ENCODE results near the gene LUZP1.

GRCh38 chr1:23163395-23163794 is 5.3 kb downstream of the LUZP1 start:
- TF ChIP-seq CTCF (IDR thresholded peaks at IDR 0.05; ENCODE audit: low read depth, low read length, missing input control) (no peak), REST (IDR thresholded peaks at IDR 0.05) (no peak), SP1 (IDR thresholded peaks at IDR 0.05) (no peak), TAF1 (conservative IDR thresholded peaks at IDR 0.05) (no peak), RAD21 (IDR thresholded peaks at IDR 0.05) (no peak), MAX (IDR thresholded peaks at IDR 0.05) (no peak)

Data from liver (tissue), 3 donors.